Small intestine (tissue), 7 donors: ENCODE results near the gene HPSE2. TPM values are rescaled to one million over a fixed set of nuclear protein-coding genes. Genes with fewer than 3 reads are reported as not detected.

Experiments
- DNase-seq, 2 donors: peaks; one replicate each; pipeline versions ENCODE4 v3.0.0 to v3.0.0-alpha.2; 2013
- FAIRE-seq: peaks from 2 replicates; lab custom pipeline; 2012; peaks lifted over from hg19 to GRCh38; lab: Jason Lieb, UNC
- H3K27ac ChIP-seq, 3 donors: one replicate each; pipeline ENCODE4 v1.5.1; 2013; ENCODE audit warnings: low read length in 2 of 3, mild to moderate bottlenecking in 2 of 3, control low read depth in 1 of 3, inconsistent platforms in 1 of 3, low read depth in 1 of 3, moderate library complexity in 1 of 3
- H3K27me3 ChIP-seq, 3 donors: one replicate each; pipeline ENCODE4 v1.6.1; 2013; ENCODE audit warnings: low read length in 3 of 3, inconsistent platforms in 1 of 3; ENCODE audit not compliant: control insufficient read depth in 3 of 3, insufficient read depth in 3 of 3
- H3K36me3 ChIP-seq, 3 donors: one replicate each; pipeline ENCODE4 v1.6.1; 2013; ENCODE audit warnings: low read length in 3 of 3, inconsistent platforms in 1 of 3, low read depth in 1 of 3, mild to moderate bottlenecking in 1 of 3, moderate library complexity in 1 of 3; ENCODE audit not compliant: control insufficient read depth in 3 of 3, insufficient read depth in 2 of 3
- H3K4me1 ChIP-seq, 3 donors: one replicate each; pipeline ENCODE4 v1.6.1; 2013; ENCODE audit warnings: low read length in 2 of 3, inconsistent platforms in 1 of 3, low read depth in 1 of 3, mild to moderate bottlenecking in 1 of 3, moderate library complexity in 1 of 3; ENCODE audit not compliant: control insufficient read depth in 3 of 3, insufficient read depth in 2 of 3
- H3K4me3 ChIP-seq, 3 donors: one replicate each; pipeline ENCODE4 v1.5.1; 2013; ENCODE audit warnings: low read length in 3 of 3, control low read depth in 1 of 3, inconsistent platforms in 1 of 3, low read depth in 1 of 3, mild to moderate bottlenecking in 1 of 3, moderate library complexity in 1 of 3
- H3K9me3 ChIP-seq, 2 donors: one replicate each; pipeline ENCODE4 v1.6.1; 2013; ENCODE audit warnings: low read depth in 1 of 2, low read length in 1 of 2; ENCODE audit not compliant: control insufficient read depth in 2 of 2, insufficient read depth in 1 of 2
- WGBS, 3 donors: extraction: QIAGEN DNeasy Blood & Tissue Kit; methylation state at CpG; one replicate each; pipeline ENCODE4 v1.1.7; 2013; 5-methylcytosine and 5-hydroxymethylcytosine counted together
- polyA plus RNA-seq, 4 donors: library from polyadenylated mRNA; stranded (reverse) in 3 of 4; unstranded in 1 of 4; fragments of 200-250 nt in 3 of 4; fragments of 120-200 nt in 1 of 4; gene quantifications; one replicate each; pipeline versions ENCODE4 v1.2.1 to v1.2.3, GENCODE V29; 2013
- donor health status: healthy with polysubstance abuse.
- donor health status: control.
- donor health status: control.
- donor health status: Bipolar disorder and iron deficiency.
- donor health status: healthy.

Gene HPSE2
- polyA plus RNA-seq, 4 donors, result 0.22 to 9.4 (median 1.2) TPM

GRCh38 chr10:98528805-98529183, 706.9 kb downstream of the HPSE2 start:
- no peak overlapping the region for H3K27ac ChIP-seq
- DNase-seq (no peak), FAIRE-seq (no peak)
- H3K4me1 ChIP-seq, result no peaks in the 10 kb centered on the region
- H3K4me3 ChIP-seq, result no peak overlapping the region
- peaks cover 0 to 3% (median 0%) of the 10 kb centered on the region in 3 donors for H3K27me3 ChIP-seq
- H3K9me3 ChIP-seq, result no peaks in the 10 kb centered on the region
- WGBS, 3 donors, result 87 to 95% (median 91%) methylated on average over 9 of the region's 9 CpGs
- H3K36me3 ChIP-seq, result no peaks in the 10 kb centered on the region

DNA sequence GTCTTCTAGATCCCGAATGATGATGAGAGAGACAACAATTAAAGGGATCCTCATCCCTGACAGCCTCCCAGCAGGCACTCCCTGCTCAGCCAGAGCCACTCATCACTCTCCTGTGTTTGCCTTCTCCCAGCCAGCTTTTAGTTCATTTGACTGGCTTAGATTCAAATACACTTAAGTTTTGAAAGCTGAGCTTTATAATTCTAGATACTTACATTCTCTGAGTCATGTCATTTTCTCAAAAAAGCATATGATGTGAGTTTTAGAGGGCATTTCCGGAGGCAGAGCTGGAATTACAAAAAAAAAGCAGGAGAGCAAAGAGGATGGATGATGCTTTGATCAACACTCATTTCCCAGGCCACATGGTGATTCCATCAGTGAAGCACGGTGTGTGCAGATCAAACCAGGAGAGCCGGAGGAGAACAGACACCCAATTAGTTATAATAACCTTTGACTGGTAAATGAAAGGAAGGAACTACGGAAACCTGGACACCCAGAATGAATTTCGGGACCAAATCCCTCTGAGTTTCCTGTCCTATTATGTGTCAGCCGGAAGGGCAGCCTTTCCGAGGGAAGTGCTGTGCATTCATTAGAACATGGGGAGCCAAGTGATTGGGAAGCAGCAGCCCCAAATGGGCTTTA, 707.4 kb downstream of the HPSE2 start:
- DNase-seq (no peak), FAIRE-seq (no peak)

DNA sequence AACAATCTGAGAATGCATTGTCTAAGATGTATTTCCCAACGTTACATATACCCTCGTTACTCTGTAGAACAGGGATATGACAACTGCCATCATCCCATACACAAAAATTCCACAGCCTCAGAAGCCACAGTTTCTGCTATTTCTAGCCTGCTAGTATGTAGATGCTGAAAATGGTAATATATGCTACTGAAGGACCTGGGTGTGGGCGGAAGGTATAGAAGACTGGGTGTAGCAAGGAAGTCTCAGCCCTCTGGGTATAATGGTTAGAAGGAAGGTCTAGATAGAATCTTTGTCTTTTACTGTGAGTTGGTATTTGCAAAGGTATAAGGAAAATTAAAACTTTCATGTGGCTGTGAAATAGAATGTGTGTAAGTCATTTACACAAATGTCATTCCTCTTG, 709.7 kb downstream of the HPSE2 start:
- Histone ChIP-seq H3K9me3 (no peaks in the 10 kb centered on the region), H3K4me1 (no peaks in the 10 kb centered on the region), H3K27me3 (peaks cover 0 to 3% (median 0%) of the 10 kb centered on the region in 3 donors), H3K36me3 (no peaks in the 10 kb centered on the region), H3K4me3 (no peak overlapping the region), H3K27ac (no peak overlapping the region)
- no peak for FAIRE-seq
- no peak for DNase-seq
- WGBS, 3 donors, result 90 to 91% (median 90%) methylated on average over 3 of the region's 3 CpGs

More for the DNA sequence above, 707.4 kb downstream of the HPSE2 start:
- Histone ChIP-seq H3K9me3 (no peaks in the 10 kb centered on the region), H3K36me3 (no peaks in the 10 kb centered on the region), H3K4me1 (no peaks in the 10 kb centered on the region), H3K27ac (peak overlapping the region in 1 of 3 donors; percentile 18), H3K4me3 (no peak overlapping the region), H3K27me3 (peaks cover 0 to 3% (median 0%) of the 10 kb centered on the region in 3 donors)
- WGBS, 3 donors, result 60 to 73% (median 65%) methylated on average over 8 of the region's 8 CpGs

- H3K9me3 ChIP-seq, result no peaks in the 10 kb centered on the region
- WGBS, 3 donors, result 88 to 92% (median 89%) methylated on average over 8 of the region's 8 CpGs
- H3K36me3 ChIP-seq, result no peaks in the 10 kb centered on the region
- no peak for FAIRE-seq
- H3K27me3 ChIP-seq, result peaks cover 0 to 3% (median 0%) of the 10 kb centered on the region in 3 donors
- no peaks in the 10 kb centered on the region for H3K4me1 ChIP-seq
- DNase-seq, result no peak
- H3K27ac ChIP-seq, result no peak overlapping the region
- no peak overlapping the region for H3K4me3 ChIP-seq
These were observed 711.5 kb downstream of the HPSE2 start for GRCh38 chr10:98524124-98524523.

DNA sequence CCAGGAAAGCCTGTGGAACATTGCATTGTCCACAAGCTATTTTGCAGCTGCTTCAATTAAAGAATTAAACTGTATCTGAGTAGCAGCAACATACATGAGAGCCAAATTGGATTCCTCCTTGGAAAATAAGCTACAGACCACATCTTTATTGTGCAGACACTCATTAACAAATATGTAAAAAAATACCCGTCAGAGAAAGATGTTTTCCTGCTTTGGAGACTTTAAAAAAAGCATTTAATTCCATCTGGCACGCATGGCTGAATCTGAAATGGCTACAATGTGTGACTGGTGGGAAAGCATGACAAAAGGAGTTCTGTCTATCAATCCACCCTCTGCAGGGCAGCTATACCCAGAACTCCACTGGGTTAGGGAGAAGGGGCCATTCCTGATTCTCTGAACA, 715.8 kb downstream of the HPSE2 start:
- WGBS, 3 donors, result 57 to 88% (median 75%) methylated on average over 2 of the region's 2 CpGs
- H3K27me3 ChIP-seq, result peaks cover 0 to 2% (median 0%) of the 10 kb centered on the region in 3 donors
- no peaks in the 10 kb centered on the region for H3K4me1 ChIP-seq
- no peak for FAIRE-seq
- H3K27ac ChIP-seq, result no peak overlapping the region
- no peak for DNase-seq
- H3K4me3 ChIP-seq, result no peak overlapping the region
- H3K9me3 ChIP-seq, result no peaks in the 10 kb centered on the region
- H3K36me3 ChIP-seq, result no peaks in the 10 kb centered on the region

GRCh38 chr10:98517672-98518071, 718.0 kb downstream of the HPSE2 start:
- FAIRE-seq, result no peak
- 46 to 76% (median 50%) methylated on average over 2 of the region's 2 CpGs for WGBS, 3 donors
- no peak for DNase-seq
- Histone ChIP-seq H3K27ac (no peak overlapping the region), H3K4me1 (no peaks in the 10 kb centered on the region), H3K4me3 (no peak overlapping the region), H3K36me3 (no peaks in the 10 kb centered on the region), H3K27me3 (peaks cover 0 to 2% (median 0%) of the 10 kb centered on the region in 3 donors), H3K9me3 (no peaks in the 10 kb centered on the region)

DNA sequence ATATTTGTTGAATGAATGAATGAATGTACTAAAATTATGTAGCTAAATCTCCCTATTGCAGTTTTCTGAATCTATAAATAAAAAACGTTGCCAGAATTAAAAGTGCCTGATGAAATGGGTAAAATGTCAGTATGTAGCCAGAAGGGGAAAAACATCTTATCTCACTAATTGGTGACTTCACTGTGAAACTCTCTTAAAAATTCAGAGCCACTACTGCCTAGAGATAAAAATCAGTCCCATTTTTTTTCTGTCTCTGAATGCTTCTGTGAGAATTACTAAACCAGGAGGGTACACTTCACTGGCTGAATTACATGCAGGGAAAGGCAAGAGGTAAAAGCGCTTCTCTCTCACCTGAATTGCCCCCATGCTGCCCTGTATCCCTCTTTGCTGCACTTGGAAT, 719.3 kb downstream of the HPSE2 start:
- peaks cover 0 to 2% (median 0%) of the 10 kb centered on the region in 3 donors for H3K27me3 ChIP-seq
- H3K9me3 ChIP-seq, result no peaks in the 10 kb centered on the region
- no peak overlapping the region for H3K27ac ChIP-seq
- H3K4me1 ChIP-seq, result no peaks in the 10 kb centered on the region
- FAIRE-seq (no peak), DNase-seq (no peak)
- H3K36me3 ChIP-seq, result no peaks in the 10 kb centered on the region
- WGBS, 3 donors, result 61 to 75% (median 67%) methylated on average over 2 of the region's 2 CpGs
- no peak overlapping the region for H3K4me3 ChIP-seq

DNA sequence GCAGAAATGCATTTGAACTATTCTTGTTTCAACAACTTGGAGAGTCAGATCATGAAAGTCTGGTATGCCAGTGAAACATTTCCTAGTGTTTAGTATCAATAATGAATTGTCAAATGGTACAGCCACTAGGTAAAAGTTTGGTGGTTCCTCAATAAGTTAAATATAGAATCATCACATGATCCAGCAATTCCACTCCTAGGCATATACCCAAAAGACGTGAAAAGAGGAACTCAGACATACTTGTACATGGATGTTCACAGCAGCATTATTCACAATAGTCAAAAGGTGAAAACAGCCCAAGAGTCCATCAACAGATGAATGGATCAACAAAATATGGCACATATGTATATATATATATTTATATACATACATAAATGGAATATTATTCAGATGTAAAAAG, 721.9 kb downstream of the HPSE2 start:
- Histone ChIP-seq H3K27me3 (peaks cover 0 to 2% (median 0%) of the 10 kb centered on the region in 3 donors), H3K9me3 (no peaks in the 10 kb centered on the region), H3K36me3 (no peaks in the 10 kb centered on the region), H3K4me1 (peaks cover 0 to 8% (median 0%) of the 10 kb centered on the region in 3 donors), H3K4me3 (no peak overlapping the region), H3K27ac (no peak overlapping the region)
- DNase-seq, result no peak
- 62 to 94% (median 75%) methylated on average over 1 of the region's 1 CpG for WGBS, 3 donors
- FAIRE-seq, result no peak

GRCh38 chr10:98511876-98512275, 723.8 kb downstream of the HPSE2 start:
- Histone ChIP-seq H3K4me1 (peaks cover 0 to 8% (median 0%) of the 10 kb centered on the region in 3 donors), H3K4me3 (no peak overlapping the region), H3K27me3 (peaks cover 0 to 2% (median 0%) of the 10 kb centered on the region in 3 donors), H3K36me3 (no peaks in the 10 kb centered on the region), H3K9me3 (no peaks in the 10 kb centered on the region), H3K27ac (no peak overlapping the region)
- peak in 1 of 2 donors; percentile 8 for DNase-seq
- FAIRE-seq, result no peak
- WGBS, 3 donors, result 4 to 39% (median 25%) methylated on average over 1 of the region's 1 CpG
